Epithelial cell of prostate (primary cell): Measurements from ENCODE around the gene HOXA10.

ENCODE experiments used
- DNase-seq: peaks from one replicate; pipeline ENCODE4 v3.0.0-alpha.2; 2011; ENCODE audit warnings: low read depth, low spot score
- H3K27ac ChIP-seq: fragments of 450-650 bp; 2 replicates; pipeline ENCODE4 v1.5.1; 2017; ENCODE audit warnings: mild to moderate bottlenecking

Gene HOXA10

DNA sequence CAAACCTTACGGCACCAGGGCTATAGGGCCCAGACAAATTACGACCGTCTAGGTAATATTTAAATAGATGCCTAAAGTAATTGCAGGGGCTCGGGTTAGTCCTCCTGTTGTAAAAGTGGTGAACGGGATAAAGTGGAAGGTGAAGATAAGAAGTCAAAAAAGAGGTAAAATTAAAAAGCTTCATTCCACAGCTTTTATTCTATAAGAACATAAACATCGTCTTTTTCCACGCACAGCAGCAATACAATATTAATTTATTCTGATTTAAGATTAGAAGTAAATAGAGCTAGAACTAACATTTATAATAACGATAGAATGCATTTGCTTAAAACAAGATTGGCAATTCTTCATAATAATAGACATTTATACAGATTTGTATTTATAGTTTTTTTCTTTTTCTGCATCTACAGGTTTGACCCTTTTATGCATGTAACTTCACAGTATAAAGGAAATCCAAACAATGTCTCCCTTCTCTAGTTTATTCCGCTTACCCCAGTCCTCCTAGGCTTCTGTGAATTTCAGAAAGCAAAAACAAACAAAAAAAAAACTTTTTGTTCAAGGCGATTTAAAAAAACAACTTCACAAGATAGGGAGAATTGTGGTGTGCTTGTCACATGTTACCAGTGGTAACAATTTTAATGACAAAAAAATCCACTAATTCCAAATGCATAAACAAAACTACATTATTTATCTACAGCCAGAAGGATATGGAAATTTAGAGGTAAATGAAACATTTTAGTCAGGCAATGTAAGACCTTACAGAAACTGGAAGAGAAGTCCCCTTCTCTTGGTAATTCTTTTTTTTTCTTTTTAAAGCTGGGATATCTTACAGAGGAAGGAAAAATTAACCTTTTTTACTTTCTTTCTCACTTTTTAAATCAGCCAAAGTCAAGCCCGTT, 3.4 kb downstream of the HOXA10 start:
- no peak for DNase-seq
- peak overlapping the region; percentile 93 for H3K27ac ChIP-seq

DNA sequence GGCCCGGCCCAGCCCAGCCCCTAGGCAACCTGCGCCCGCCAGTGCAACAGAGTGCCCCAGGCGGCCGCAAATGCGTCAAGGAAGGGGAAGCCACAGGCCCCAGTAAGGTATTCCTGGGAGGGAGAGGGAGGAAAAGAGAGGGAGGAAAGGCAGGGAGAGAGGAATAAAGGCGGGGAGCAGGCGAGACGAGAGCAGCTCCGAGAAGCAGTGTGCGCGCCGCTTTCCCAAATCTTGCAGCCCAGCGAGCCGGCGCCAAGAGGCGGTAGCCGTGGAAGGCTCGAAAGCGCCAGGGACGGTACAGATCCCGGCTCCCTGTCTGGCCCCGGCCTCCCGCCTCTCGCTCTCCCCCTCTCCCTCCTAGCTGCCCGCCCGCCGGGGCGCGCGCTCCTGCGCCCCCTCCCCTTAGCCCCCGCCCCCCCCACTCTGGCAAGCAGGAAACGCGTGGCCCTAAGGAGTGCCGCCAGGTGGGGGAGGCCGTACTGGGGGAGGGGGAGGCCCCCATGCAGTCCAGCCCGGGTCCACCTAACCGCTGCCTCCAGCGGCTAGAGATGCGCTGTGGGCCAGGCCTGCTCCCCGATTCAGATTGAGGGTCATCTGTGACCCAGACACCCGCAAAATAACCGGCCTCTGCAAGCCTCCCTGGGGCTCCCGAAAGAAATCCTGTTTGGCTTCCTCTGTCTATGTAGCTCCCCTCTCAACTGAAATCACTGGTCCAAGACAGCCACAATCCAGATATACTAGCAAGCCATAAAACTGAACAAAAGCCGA, 4.3 kb downstream of the HOXA10 start:
- DNase-seq = no peak
- peak overlapping the region; percentile 93 for H3K27ac ChIP-seq

DNA sequence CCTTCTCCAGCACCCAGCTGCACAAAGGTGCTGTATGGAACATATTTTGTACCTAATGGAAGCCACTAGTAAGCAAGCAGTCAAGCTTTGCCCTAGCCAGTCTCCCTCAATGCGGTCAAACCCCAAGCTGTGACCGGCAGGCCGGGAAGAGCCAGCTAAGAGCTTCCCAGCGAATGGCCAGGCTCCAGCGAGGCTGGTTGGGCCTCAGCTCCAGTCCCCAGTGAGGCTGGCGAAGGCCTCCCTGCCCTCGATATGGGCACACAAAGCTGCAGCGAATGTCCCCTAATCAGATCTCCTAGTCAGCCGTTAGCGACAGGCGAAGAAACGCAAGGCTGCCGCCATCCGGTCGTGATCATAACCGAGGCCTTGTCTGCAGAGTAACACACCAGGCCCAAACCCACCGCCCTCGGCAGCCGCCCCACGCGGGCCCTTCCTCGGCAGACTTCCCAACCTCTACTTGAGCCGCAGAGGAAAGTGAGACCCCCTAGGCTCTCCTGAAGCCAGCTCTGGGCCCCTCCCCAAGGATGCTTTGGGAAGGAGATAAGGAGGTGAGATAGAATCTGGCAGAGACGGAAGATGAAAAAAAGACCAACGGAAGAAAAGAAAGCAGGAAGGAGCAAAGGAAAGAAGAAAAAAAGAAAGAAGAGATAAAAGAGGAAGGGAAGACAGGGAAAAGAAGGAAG, 5.7 kb downstream of the HOXA10 start:
- H3K27ac ChIP-seq = peak overlapping the region; percentile 93
- no peak for DNase-seq

DNA sequence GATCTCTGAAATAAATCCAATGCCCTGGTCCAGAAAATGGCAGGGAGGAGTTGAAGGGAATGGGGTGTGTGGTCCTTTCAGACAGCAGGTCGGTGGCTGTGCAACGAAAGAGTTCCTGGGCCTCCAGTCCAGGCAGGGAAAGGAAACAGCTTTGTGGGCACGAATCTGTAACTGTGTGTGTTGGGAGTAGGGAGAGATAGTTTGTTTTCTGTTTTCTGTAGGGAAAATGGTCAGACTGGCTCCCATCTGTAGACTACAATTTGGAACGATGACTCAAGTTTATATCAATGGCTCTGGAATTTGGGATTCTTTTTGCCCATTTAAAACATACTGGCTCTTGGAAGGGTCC, 6.2 kb downstream of the HOXA10 start:
- no peak for DNase-seq
- peak overlapping the region; percentile 93 for H3K27ac ChIP-seq

DNA sequence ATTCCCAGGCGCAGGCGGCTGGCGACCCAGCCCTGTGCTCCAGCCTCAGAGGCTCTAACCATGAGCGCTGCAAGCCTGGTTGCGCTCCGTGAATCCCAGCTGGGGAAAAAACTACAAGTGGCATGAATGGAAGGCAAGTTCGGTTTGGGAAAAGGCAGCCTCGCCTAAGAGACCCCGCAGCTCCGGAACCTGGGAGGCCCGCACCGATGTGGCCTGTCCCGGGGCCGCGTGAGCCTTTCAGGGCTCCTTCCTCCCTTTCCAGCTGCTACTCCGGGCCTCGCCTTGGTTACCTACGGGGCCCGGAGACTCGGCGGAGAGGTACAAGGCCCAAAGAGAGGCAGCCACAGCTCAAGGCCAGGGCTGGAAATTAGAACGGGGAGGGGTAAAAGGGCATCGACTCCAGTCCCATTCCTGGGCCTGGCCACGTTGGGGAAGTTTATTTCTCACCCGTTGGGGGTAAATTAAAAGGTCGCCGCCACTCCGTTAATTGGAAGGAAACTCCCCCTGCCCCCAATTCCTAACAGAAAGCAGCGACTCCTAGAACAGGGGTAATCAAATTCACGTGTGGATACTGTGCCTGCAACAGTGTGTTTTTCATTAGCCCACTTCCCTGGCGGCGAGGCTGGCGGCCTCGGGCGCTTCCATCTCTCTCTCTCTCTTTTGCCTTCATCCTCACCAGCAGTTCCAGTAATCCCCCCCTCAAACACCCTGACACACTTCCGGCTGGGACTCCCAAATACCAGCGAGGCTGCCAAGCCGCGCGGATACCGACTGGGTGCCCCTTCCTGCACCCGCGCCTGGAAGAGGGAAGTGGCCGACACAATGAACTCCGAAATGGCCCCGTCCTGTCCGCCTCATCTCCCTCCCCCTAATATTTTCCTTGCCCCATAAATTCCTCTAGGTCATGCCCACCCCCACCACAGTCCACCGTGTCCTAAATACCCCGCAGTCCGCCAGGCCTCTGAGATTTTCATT, 7.3 kb downstream of the HOXA10 start:
- peak overlapping the region; percentile 93 for H3K27ac ChIP-seq
- no peak for DNase-seq

DNA sequence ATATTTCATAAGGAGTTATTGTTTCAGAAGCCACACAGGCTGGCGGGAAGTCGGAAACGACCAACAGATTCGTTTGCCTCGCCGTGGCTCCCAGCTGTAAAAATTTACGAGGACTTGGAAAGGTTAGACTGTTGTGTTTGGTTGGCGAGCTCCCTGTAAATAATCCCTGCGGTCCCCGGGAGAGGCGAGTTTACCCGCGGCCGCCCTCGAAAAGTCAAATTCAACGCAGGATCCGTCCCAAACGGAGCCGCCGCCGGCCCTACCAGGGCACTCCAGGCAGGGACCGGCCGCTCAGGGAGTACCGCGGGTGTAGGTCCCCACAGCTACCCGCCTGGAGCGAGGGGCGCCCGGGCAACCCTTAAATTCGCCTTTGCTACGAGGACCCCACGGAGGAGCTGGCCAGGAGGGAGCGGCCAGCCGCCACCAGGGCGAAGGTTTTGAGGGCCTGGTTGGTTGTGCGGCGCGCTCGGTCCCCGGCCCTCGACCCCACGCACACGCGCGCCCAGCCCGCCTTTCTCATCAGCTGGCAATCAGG, 8.1 kb downstream of the HOXA10 start:
- DNase-seq = no peak
- peak overlapping the region; percentile 93 for H3K27ac ChIP-seq

DNA sequence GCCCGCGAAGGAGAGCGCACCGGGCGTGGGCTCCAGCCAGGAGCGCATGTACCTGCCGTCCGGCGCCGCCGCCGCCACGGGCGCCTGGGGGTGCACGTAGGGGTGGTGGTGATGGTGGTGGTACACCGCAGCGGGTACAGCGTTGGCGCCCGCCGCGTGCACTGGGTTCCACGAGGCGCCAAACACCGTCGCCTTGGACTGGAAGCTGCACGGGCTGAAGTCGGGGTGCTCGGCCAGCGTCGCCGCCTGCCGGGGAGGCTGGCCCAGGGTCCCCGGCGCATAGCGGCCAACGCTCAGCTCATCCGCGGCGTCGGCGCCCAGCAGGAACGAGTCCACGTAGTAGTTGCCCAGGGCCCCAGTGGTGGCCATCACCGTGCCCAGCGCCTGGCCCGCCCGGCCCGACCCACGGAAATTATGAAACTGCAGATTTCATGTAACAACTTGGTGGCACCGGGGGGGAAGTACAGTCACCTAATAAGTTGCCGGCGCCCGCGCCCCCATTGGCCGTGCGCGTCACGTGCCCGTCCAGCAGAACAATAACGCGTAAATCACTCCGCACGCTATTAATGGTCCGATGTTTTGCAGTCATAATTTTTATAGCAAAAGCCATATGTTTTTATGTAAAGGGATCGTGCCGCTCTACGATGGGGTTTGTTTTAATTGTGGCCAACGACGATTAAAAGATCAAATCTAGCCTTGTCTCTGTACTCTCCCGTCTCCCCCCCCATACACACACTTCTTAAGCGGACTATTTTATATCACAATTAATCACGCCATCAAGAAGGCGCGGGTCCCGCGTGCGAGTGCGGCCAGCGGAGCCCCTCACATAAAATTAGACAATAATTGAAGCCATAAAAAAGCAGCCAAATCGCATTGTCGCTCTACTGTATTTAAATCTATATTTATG, 8.8 kb downstream of the HOXA10 start, which contains the start of gene HOXA9:
Gene HOXA9, minus strand, starts transcription at position 449 of the 907 bp plus-strand sequence. Its CDS starts 80 bp downstream, at position 369.
- DNase-seq = peak; percentile 95
- peak within 1 kb of the TSS; percentile 93 for H3K27ac ChIP-seq

DNA sequence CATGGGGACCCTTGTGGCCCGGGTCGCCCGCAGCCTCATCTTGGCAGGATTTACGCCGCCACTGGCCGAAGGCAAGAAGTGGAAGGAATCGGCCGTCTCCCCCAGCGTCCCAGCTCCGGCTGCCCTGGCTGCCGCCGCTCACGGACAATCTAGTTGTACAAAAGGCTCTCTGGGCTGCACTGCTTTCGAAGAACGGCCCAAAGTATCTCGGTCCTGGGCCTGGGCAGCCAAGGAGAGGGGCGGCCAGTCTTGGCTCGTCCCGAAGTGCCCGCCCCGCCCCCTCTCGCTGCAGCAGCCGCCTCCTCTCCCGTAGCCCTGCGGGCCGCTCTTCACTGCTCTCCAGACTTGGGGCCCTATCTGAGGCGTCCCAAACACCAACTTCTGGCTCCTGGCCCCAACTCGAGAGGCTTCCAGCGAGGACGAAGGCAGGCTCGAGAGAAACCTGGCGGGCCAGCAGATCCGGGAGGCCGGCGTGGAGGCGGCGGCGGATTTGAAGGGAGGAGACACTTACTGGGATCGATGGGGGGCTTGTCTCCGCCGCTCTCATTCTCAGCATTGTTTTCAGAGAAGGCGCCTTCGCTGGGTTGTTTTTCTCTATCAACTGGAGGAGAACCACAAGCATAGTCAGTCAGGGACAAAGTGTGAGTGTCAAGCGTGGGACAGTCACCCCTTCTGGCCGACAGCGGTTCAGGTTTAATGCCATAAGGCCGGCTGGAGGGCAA, 9.6 kb downstream of the HOXA10 start:
- H3K27ac ChIP-seq = peak overlapping the region; percentile 93
- DNase-seq = no peak

DNA sequence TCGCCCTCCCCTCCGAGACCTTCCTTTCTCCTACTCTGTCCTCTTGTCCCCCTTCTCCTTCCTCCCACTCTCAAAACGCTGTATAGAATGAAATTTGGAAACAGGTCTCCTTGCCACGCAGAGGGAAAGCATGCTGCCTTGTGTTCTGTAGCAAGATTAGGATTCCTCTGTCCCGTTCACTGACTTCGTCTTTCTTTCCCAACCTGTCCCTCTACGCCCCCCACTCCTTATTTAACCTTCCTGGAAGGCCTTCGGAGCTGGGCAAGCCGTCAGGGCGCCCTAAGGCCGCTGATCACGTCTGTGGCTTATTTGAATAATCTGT, 10.1 kb downstream of the HOXA10 start:
- peak overlapping the region; percentile 93 for H3K27ac ChIP-seq
- DNase-seq = no peak

DNA sequence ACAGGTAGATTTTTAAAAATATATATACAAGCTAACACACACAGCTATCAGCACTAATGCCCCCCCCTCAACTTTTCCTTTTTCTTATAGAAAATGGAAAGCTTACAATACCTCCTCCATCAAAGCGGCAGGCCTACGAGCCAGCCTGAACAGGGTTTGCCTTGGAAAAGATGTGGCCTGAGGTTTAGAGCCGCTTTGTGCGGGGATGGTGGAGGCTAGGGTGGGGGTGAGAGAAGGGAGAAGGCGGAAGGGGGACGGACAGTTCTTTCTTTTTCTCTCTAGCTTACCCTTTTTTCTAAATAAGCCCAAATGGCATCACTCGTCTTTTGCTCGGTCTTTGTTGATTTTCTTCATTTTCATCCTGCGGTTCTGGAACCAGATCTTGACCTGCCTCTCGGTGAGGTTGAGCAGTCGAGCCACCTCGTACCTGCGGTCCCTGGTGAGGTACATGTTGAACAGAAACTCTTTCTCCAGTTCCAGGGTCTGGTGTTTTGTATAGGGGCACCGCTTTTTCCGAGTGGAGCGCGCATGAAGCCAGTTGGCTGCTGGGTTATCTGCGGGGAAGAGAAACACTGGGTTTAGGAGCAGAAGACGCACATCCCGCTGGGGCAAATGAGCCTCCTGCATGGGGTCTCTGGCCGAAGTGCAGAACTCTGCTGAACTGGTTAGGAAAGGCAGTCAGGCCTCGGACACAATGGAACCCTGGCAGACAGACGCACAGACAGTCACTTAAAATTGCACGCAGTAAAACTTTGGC, 10.7 kb downstream of the HOXA10 start:
- peak overlapping the region; percentile 93 for H3K27ac ChIP-seq
- DNase-seq = no peak

DNA sequence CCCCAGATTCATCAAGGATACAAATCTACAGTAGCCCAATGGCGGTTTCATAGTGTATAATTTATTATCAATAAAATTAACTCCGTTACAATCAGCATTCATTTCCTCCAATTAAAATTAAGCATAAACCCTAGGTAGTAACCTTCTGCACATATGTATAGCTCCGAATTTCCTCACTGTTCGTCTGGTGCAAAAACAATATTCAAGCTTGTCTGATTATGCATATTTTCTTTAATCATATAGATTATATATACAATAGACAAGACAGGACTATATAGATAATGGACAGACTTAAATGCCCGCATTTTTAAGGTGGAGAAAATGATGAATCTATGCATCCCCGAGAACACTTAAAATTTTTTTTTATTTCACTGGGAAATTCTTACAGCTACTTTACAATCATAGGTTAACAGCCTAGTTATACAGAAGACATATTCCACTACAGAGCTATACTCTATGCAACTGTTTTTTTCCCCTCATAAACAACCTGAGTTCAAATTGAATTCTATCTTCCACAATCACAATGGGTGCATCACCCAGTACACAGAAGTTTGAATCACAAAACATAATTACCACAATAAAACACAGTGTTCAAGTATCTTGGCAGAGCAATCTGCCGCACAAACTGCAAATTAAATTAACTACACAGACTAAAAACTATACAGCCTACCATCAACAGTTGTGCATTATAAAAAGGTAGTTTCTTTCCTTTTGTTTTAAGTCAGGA, 11.4 kb downstream of the HOXA10 start:
- H3K27ac ChIP-seq = peak overlapping the region; percentile 93
- DNase-seq = no peak

DNA sequence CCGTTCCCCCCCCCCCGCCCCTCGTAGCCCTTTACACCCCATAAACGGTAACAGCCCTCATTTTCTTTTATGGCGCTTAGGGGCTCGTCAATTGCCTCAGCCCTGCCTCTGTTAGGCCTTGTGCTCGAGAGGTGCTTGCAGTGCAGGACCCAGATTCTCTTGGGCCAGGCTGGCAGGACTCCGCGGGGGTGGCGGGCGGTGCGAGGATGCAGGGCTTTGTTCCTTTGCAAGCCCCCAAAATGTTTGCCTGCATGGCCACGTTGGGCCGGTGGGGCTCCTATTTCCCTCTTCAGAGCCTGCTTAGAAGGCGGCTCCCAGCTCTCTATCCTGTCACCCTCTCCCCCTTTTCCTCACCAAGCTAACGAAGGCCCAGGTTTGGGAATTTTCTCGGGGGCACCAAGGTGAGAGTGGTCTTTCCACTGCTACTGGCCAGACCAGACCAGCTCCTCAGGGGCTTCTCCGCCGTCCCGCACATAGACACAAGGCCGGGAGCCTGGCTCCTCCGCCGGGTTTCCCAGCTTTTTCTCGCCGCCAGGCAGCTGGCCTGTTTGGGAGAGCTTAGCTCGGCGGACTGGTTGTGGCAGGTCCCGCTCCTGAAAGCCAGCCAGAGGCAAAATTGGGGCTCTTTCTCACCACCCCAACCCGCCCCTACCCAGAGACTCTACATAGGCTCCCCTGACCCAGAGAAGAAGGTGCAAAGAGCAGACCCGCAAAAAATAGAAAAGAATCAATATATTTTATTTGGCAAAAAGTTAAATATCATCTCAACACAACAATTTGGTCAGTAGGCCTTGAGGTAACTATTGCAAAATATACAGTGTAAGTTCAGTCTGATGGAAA, 12.2 kb downstream of the HOXA10 start:
- no peak for DNase-seq
- peak overlapping the region; percentile 93 for H3K27ac ChIP-seq

DNA sequence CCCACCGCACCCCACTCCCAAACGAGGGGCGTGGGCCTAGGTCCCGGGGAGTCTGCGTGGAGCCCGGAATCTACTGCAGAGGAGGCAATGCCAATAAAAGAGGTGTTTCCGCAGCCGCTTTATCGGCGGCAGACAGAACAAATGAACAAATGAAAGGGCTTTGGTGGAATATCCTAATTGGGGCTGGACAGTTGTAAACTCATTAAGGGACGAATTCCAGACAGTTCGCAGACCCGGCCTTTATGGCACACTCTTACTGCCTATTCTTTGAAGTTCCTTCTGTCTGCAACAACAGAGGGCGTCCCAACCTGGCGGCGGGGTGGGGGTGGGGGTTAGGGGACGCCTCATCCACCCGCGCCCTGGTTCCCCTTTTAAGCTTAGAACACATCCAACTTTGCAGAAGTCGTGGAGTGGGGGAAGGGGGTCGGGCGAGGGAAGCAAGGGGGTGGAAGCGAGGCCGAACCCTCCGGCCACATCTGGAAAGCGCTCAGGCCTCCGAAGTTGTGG, 12.9 kb downstream of the HOXA10 start:
- no peak for DNase-seq
- H3K27ac ChIP-seq = peak overlapping the region; percentile 93

DNA sequence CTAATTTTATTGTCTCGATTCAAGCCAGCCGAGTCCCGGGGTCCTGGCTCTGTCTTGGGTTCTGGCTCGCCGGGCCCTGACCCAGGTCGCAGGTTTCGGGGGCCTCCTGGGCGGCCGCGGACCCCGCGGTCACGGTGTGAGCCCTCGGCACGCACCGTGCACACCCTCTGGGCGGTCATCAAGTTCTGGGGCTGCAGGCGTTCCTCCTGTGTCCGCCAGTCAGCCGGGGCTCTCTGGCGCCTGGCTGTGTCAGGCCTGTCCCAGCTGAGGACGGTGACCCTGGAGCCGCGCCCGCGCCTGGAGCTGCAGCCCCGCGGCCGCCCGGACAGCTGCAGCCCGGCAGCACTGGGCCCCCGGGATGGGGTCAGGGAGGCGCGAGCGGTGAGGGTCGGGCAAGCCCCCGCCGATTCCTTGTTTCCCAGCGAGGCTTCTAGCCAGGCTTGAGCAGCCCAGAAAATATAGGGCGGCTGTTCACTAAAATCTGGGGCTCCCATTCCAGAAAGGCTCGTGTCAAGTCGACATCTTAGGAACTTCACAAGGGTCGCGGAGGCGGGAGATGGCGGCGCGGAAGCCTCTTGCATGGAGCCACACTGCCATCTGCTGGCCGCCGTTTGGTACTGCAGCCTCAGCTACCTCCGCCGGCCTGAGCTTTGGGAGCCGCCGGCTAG, 13.4 kb downstream of the HOXA10 start:
- H3K27ac ChIP-seq = peak overlapping the region; percentile 93
- DNase-seq = no peak

DNA sequence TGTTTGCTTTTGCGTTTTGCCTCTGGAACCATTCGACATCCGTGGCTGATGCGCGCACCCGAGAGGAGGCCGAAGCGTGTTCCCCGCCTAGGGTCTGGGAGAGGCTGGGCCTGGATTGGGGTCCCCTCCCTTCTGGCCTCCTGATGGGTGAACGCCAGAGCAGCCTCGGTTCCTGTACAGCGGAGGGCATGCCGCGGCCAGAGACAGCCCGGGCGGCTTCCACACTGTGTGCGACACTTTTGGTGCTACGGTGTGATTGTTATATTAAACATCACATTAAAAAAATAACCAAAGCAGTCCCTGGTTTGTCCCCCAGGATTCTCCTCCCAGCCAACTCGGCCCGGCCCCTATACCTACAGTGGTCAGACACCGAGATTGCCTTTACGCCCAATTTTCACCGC, 14.0 kb downstream of the HOXA10 start:
- DNase-seq = no peak
- H3K27ac ChIP-seq = peak overlapping the region; percentile 93
